Stimulated activated CD4-positive, alpha-beta T cell treated with anti-CD3 and anti-CD28 coated beads, Interleukin-4, amount 100 ng/mL, for 48 hours (primary cell): ENCODE measurements around the gene PDSS2.
"Not testable (repeated sequence)": the region's sequence is repeated elsewhere in the genome, so short reads cannot be mapped to it uniquely, and the experiment has no call there.

Experiments used
- DNase-seq, 2 donors: peaks; one replicate each; pipeline ENCODE4 v3.0.0-alpha.2; 2020; ENCODE audit warnings: low read depth in 2 of 2

The PDSS2 gene

GRCh38 chr6:107321793-107322192 lies 137.6 kb downstream of the PDSS2 start:
- DNase-seq, result no peak

- no peak for DNase-seq
Measured at GRCh38 chr6:107319906-107320530, 139.3 kb downstream of the PDSS2 start.

GRCh38 chr6:107318100-107318736 lies 141.1 kb downstream of the PDSS2 start:
- DNase-seq, result peak in 1 of 2 donors; percentile 33

- DNase-seq, result no peak
Measured at GRCh38 chr6:107315114-107315513, 144.2 kb downstream of the PDSS2 start.

GRCh38 chr6:107314531-107314939 lies 144.8 kb downstream of the PDSS2 start:
- DNase-seq, result no peak

- no peak for DNase-seq
Measured at GRCh38 chr6:107313776-107314175, 145.6 kb downstream of the PDSS2 start.

- no peak for DNase-seq
Measured at GRCh38 chr6:107310362-107310761, 149.0 kb downstream of the PDSS2 start.

GRCh38 chr6:107308677-107309076 lies 150.7 kb downstream of the PDSS2 start:
- DNase-seq, result no peak

- not testable (repeated sequence) for DNase-seq
Measured at GRCh38 chr6:107305994-107306393, 153.4 kb downstream of the PDSS2 start.

- no peak for DNase-seq
Measured at GRCh38 chr6:107305391-107305790, 154.0 kb downstream of the PDSS2 start.

- peak; percentile 12 to 37 for DNase-seq
Measured at GRCh38 chr6:107304421-107305025, 154.8 kb downstream of the PDSS2 start.

- DNase-seq, result no peak
Measured at GRCh38 chr6:107293350-107293749, 166.0 kb downstream of the PDSS2 start.

- no peak for DNase-seq
Measured at GRCh38 chr6:107292715-107293271, 166.6 kb downstream of the PDSS2 start.

GRCh38 chr6:107290491-107290890 lies 168.9 kb downstream of the PDSS2 start:
- DNase-seq, result no peak

GRCh38 chr6:107289258-107289657 lies 170.1 kb downstream of the PDSS2 start:
- not testable (repeated sequence) for DNase-seq

GRCh38 chr6:107285683-107286082 lies 173.7 kb downstream of the PDSS2 start:
- DNase-seq, result not testable (repeated sequence)

- DNase-seq, result no peak
Measured at GRCh38 chr6:107284805-107285204, 174.6 kb downstream of the PDSS2 start.

GRCh38 chr6:107280791-107281190 lies 178.6 kb downstream of the PDSS2 start:
- DNase-seq, result no peak

- DNase-seq, result not testable (repeated sequence)
Measured at GRCh38 chr6:107280001-107280400, 179.4 kb downstream of the PDSS2 start.

- DNase-seq, result no peak
Measured at GRCh38 chr6:107275330-107275865, 184.0 kb downstream of the PDSS2 start.

GRCh38 chr6:107274288-107274687 lies 185.1 kb downstream of the PDSS2 start:
- no peak for DNase-seq

GRCh38 chr6:107272246-107272645 lies 187.1 kb downstream of the PDSS2 start:
- no peak for DNase-seq
